ENCODE results near the gene FBXL13. TPM values are rescaled to one million over a fixed set of nuclear protein-coding genes. Genes with fewer than 3 reads are reported as not detected.

Gene FBXL13
- total and polyA plus RNA-seq, 10 of the 15 experiments (the other 5 are each of a cell fraction or from before 2014, with no cell fraction given) = 0.08 to 0.95 (median 0.28) TPM; not detected in 2

DNA sequence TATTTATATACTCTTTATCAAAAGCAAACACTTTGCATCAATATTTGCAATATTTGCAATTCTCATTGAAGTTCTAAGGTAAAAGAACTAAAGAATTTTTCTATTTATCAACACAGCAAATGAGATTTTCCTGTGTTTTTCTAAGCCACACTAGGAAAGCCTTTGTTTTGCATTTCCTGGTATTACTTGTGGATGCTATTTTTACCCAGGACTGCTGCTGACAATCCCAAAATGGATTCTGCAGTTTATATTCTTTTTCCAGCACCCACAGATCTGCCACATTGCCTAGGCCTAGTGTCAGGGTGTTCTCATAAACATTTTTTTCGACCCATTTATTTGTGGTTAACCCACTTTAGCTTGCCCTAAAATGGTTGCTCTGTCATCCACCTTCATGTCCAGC is 135.9 kb downstream of the FBXL13 start:
- ChIA-PET POLR2A (no interaction called here), CTCF (no interaction called here), RAD21 (ENCODE audit: unreplicated experiment) (no interaction called here), SMC1A (ENCODE audit: uncharacterized antibody, unreplicated experiment) (no interaction called here)
- BruUV-seq (replicated peaks) = no TSS peak
- no peaks in the 10 kb centered on the region for H3K4me1 ChIP-seq (ENCODE audit: control insufficient read depth, insufficient read depth, low read length)
- H3K79me2 ChIP-seq (ENCODE audit: control insufficient read depth, insufficient read depth, low read length) = no peaks in the 10 kb centered on the region
- no peaks in the 10 kb centered on the region for H4K20me1 ChIP-seq (ENCODE audit: control insufficient read depth, insufficient read depth)
- H3K4me2 ChIP-seq (ENCODE audit: control insufficient read depth, insufficient read depth) = no peak overlapping the region
- H3K4me3 ChIP-seq = no peak overlapping the region
- 0% methylated on average over 1 of the region's 1 CpG for WGBS (ENCODE audit: insufficient coverage, insufficient replicate concordance, low lambda C conversion rate, missing lambda C conversion rate)
- H3K9ac ChIP-seq (ENCODE audit: control insufficient read depth, insufficient read depth, low read length) = no peak overlapping the region
- H2AFZ ChIP-seq (ENCODE audit: control insufficient read depth, low read depth, low read length) = no peak overlapping the region
- DNase-seq (ENCODE audit: low read depth, low spot score) = no peak
- intact Hi-C loops (cut with micrococcal nuclease; ENCODE audit: unreplicated experiment) = no loop called here
- TF ChIP-seq POLR2AphosphoS2 (IDR thresholded peaks at IDR 0.05; ENCODE audit: low read depth, low read length) (no peak), NRF1 (conservative IDR thresholded peaks at IDR 0.05; ENCODE audit: low read depth, low read length) (no peak), EZH2 (IDR thresholded peaks at IDR 0.05; ENCODE audit: borderline replicate concordance, control insufficient read depth, low read depth, low read length) (no peak), HDAC6 (IDR thresholded peaks at IDR 0.05; ENCODE audit: unreplicated experiment) (no peak), POLR2A (IDR thresholded peaks at IDR 0.05; ENCODE audit: low read depth, low read length) (no peak), IKZF1 (conservative IDR thresholded peaks at IDR 0.05) (no peak), CREM (IDR thresholded peaks at IDR 0.05; ENCODE audit: low read depth) (no peak), KDM1A (IDR thresholded peaks at IDR 0.05; ENCODE audit: borderline replicate concordance) (no peak), JUNB (IDR thresholded peaks at IDR 0.05) (no peak), MTA3 (IDR thresholded peaks at IDR 0.05; ENCODE audit: borderline replicate concordance, low read length) (no peak), SREBF2 (IDR thresholded peaks at IDR 0.05; ENCODE audit: low read length) (no peak), SUZ12 (IDR thresholded peaks at IDR 0.05; ENCODE audit: unreplicated experiment) (no peak), SMC3 (IDR thresholded peaks at IDR 0.05; ENCODE audit: borderline replicate concordance, low read length) (no peak), ZBED1 (IDR thresholded peaks at IDR 0.05; ENCODE audit: borderline replicate concordance) (no peak), ZNF384 (IDR thresholded peaks at IDR 0.05; ENCODE audit: borderline replicate concordance, low read depth, low read length) (no peak), CHD4 (IDR thresholded peaks at IDR 0.05) (no peak), ZNF217 (IDR thresholded peaks at IDR 0.05) (no peak)
- TF ChIP-seq, protein P1, sequence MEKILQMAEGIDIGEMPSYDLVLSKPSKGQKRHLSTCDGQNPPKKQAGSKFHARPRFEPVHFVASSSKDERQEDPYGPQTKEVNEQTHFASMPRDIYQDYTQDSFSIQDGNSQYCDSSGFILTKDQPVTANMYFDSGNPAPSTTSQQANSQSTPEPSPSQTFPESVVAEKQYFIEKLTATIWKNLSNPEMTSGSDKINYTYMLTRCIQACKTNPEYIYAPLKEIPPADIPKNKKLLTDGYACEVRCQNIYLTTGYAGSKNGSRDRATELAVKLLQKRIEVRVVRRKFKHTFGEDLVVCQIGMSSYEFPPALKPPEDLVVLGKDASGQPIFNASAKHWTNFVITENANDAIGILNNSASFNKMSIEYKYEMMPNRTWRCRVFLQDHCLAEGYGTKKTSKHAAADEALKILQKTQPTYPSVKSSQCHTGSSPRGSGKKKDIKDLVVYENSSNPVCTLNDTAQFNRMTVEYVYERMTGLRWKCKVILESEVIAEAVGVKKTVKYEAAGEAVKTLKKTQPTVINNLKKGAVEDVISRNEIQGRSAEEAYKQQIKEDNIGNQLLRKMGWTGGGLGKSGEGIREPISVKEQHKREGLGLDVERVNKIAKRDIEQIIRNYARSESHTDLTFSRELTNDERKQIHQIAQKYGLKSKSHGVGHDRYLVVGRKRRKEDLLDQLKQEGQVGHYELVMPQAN (conservative IDR thresholded peaks at IDR 0.05) = no peak
- TF ChIP-seq, protein P2, sequence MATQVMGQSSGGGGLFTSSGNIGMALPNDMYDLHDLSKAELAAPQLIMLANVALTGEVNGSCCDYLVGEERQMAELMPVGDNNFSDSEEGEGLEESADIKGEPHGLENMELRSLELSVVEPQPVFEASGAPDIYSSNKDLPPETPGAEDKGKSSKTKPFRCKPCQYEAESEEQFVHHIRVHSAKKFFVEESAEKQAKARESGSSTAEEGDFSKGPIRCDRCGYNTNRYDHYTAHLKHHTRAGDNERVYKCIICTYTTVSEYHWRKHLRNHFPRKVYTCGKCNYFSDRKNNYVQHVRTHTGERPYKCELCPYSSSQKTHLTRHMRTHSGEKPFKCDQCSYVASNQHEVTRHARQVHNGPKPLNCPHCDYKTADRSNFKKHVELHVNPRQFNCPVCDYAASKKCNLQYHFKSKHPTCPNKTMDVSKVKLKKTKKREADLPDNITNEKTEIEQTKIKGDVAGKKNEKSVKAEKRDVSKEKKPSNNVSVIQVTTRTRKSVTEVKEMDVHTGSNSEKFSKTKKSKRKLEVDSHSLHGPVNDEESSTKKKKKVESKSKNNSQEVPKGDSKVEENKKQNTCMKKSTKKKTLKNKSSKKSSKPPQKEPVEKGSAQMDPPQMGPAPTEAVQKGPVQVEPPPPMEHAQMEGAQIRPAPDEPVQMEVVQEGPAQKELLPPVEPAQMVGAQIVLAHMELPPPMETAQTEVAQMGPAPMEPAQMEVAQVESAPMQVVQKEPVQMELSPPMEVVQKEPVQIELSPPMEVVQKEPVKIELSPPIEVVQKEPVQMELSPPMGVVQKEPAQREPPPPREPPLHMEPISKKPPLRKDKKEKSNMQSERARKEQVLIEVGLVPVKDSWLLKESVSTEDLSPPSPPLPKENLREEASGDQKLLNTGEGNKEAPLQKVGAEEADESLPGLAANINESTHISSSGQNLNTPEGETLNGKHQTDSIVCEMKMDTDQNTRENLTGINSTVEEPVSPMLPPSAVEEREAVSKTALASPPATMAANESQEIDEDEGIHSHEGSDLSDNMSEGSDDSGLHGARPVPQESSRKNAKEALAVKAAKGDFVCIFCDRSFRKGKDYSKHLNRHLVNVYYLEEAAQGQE (IDR thresholded peaks at IDR 0.05; ENCODE audit: low read depth, low read length) = no peak
- in situ Hi-C loops (cut with MboI) = no loop called here
- H3K27me3 ChIP-seq (replicated peaks in 1 of 2; ENCODE audit: control insufficient read depth in 2 of 2, insufficient read depth in 2 of 2, low read length in 1 of 2) = no peaks in the 10 kb centered on the region; a peak in 1 of 4 replicates
- H3K36me3 ChIP-seq (ENCODE audit: control insufficient read depth in 2 of 2, insufficient read depth in 2 of 2, low read length in 1 of 2) = no peaks in the 10 kb centered on the region
- no peak for ATAC-seq
- no peak overlapping the region for H3K27ac ChIP-seq (ENCODE audit: control insufficient read depth, insufficient read depth)
- no peak for FAIRE-seq
- no peaks in the 10 kb centered on the region for H3K9me3 ChIP-seq (replicated peaks; ENCODE audit: control insufficient read depth, insufficient read depth, low read length)

Measured in GM12878 (cell line).